Esophagus muscularis mucosa (tissue), 4 donors: ENCODE measurements around the gene CSNK2A1. TPM values are rescaled to one million over a fixed set of nuclear protein-coding genes. Genes with fewer than 3 reads are reported as not detected.

Experiments used
- DNase-seq: peaks from one replicate; pipeline ENCODE4 v3.0.0-alpha.2; 2017; ENCODE audit errors: extremely low spot score
- H3K27ac ChIP-seq, 4 donors: fragments of 200-600 bp; sonication (generic); replicated peaks in 1 of 4; 1 replicate in 3 of 4; 2 replicates in 1 of 4; pipeline ENCODE4 v1.5.1; 2016 to 2019; ENCODE audit warnings: mild to moderate bottlenecking in 1 of 4
- H3K27me3 ChIP-seq, 4 donors: fragments of 200-600 bp; sonication (generic); one replicate each; pipeline versions ENCODE4 v1.5.1 to v1.6.0; 2016 to 2019
- H3K36me3 ChIP-seq, 4 donors: fragments of 200-600 bp; sonication (generic); one replicate each; pipeline ENCODE4 v1.5.1; 2016 to 2019
- H3K4me1 ChIP-seq, 4 donors: fragments of 200-600 bp; sonication (generic); one replicate each; pipeline ENCODE4 v1.5.1; 2016 to 2019
- H3K4me3 ChIP-seq, 4 donors: fragments of 200-600 bp; sonication (generic); 1 replicate in 2 of 4; 2 replicates in 2 of 4; pipeline ENCODE4 v1.5.1; 2016 to 2019; ENCODE audit warnings: mild to moderate bottlenecking in 4 of 4, moderate library complexity in 1 of 4
- H3K9me3 ChIP-seq, 4 donors: fragments of 200-600 bp; sonication (generic); 1 replicate in 3 of 4; 2 replicates in 1 of 4; pipeline ENCODE4 v1.5.1; 2016 to 2019
- CTCF ChIP-seq, 3 experiments: fragments of 200-600 bp in 2 of 3; fragments of 450-650 bp in 1 of 3; sonication (generic) in 2 of 3; IDR thresholded peaks; one replicate each; pipeline ENCODE4 v1.5.1; 2017 to 2019; ENCODE audit warnings: antibody characterized with exemption in 3 of 3, mild to moderate bottlenecking in 2 of 3, moderate library complexity in 1 of 3
- EP300 ChIP-seq: sonication (generic); formaldehyde crosslinking; IDR thresholded peaks from one replicate; pipeline ENCODE4 v1.6.1; 2017; ENCODE audit warnings: antibody characterized with exemption
- POLR2A ChIP-seq: fragments of 450-650 bp; IDR thresholded peaks from one replicate; pipeline ENCODE4 v1.6.1; 2017; ENCODE audit warnings: antibody characterized with exemption, moderate library complexity, mild to moderate bottlenecking, low read depth
- POLR2AphosphoS5 ChIP-seq, 2 donors: sonication (generic); formaldehyde crosslinking; IDR thresholded peaks; one replicate each; pipeline ENCODE4 v1.6.1; 2017; ENCODE audit warnings: antibody characterized with exemption in 2 of 2
- WGBS: methylation state at CpG from one replicate; pipeline ENCODE4 v1.1.5; 2018; 5-methylcytosine and 5-hydroxymethylcytosine counted together
- intact Hi-C: fragments of 100-400 bp; cut with DNase I; formaldehyde crosslinking; loops from one replicate; pipeline ENCODE4 v1.15.1; 2023
- small RNA-seq, 3 donors: library from RNA; depleted of rRNA; stranded (forward); fragments of <200 nt; gene quantifications; one replicate each; pipeline ENCODE3, GENCODE V24; 2016
- total RNA-seq, 4 donors: library from RNA; depleted of rRNA; stranded (reverse); fragments of >200 nt; gene quantifications; one replicate each; pipeline versions ENCODE4 v1.1.0 to v1.2.1, GENCODE V29; 2016

The CSNK2A1 gene
- total RNA-seq, 4 donors from 2014 or later = 41.5 to 69.5 (median 53.6) TPM

- DNase-seq = no peak
- 87% methylated on average over 4 of the region's 4 CpGs for WGBS
- Histone ChIP-seq H3K27me3 (no peaks in the 10 kb centered on the region), H3K4me3 (no peak overlapping the region), H3K9me3 (no peaks in the 10 kb centered on the region), H3K4me1 (peaks cover 0 to 10% (median 0%) of the 10 kb centered on the region in 4 donors), H3K27ac (no peak overlapping the region), H3K36me3 (peaks cover 30 to 95% (median 84%) of the 10 kb centered on the region in 4 donors)
- TF ChIP-seq EP300 = no peak
- TF ChIP-seq POLR2A = no peak
- no peak for TF ChIP-seq POLR2AphosphoS5 (IDR thresholded peaks at IDR 0.05)
- no peak for TF ChIP-seq CTCF (IDR thresholded peaks at IDR 0.05)
- intact Hi-C loops = no loop called here
Observed at GRCh38 chr20:427401-427800, 116.2 kb downstream of the CSNK2A1 start.

GRCh38 chr20:426566-426965, 117.0 kb downstream of the CSNK2A1 start:
- intact Hi-C loops = no loop called here
- no peak for DNase-seq
- H3K36me3 ChIP-seq = peaks cover 32 to 95% (median 84%) of the 10 kb centered on the region in 4 donors

More at GRCh38 chr20:426566-426965, 117.0 kb downstream of the CSNK2A1 start:
- Histone ChIP-seq H3K27ac (no peak overlapping the region), H3K4me1 (peaks cover 0 to 6% (median 0%) of the 10 kb centered on the region in 4 donors), H3K9me3 (no peaks in the 10 kb centered on the region), H3K27me3 (no peaks in the 10 kb centered on the region), H3K4me3 (no peak overlapping the region)
- WGBS = 89% methylated on average over 2 of the region's 2 CpGs
- TF ChIP-seq POLR2AphosphoS5 (IDR thresholded peaks at IDR 0.05) (no peak), EP300 (no peak), CTCF (IDR thresholded peaks at IDR 0.05) (no peak), POLR2A (no peak)

Small RNAs within 50 kb of the gene (small RNA-seq; reads per million reads assigned to genes)
- gene RF00019 = 0 reads per million in 3 donors

Other genes starting within 250 kb of the CSNK2A1 start
- 10 to 100 TPM; 13.3 to 29.9 (median 19.7) TPM for gene ZCCHC3, start 246.2 kb downstream of the CSNK2A1 start, total RNA-seq
- gene SOX12, start 218.2 kb downstream of the CSNK2A1 start, total RNA-seq = 10 to 100 TPM in 1 of 4 donors, 1 to 10 TPM in 3; 3.5 to 14.4 (median 7.2) TPM
- 10 to 100 TPM; 20.8 to 72.8 (median 48.9) TPM for gene NRSN2, start 196.7 kb downstream of the CSNK2A1 start, total RNA-seq
- gene TRIB3, start 163.0 kb downstream of the CSNK2A1 start, total RNA-seq = 1 to 10 TPM in 3 of 4 donors, under 1 TPM in 1; 0.83 to 6.8 (median 4.0) TPM
- 10 to 100 TPM; 75.7 to 85.6 (median 80.7) TPM for gene RBCK1, start 135.5 kb downstream of the CSNK2A1 start, total RNA-seq
- 10 to 100 TPM; 34.9 to 47.7 (median 41.7) TPM for gene TBC1D20, start 81.3 kb downstream of the CSNK2A1 start, total RNA-seq
- 1 to 10 TPM; 2.3 to 5.7 (median 3.3) TPM for gene TCF15, start 66.5 kb upstream of the CSNK2A1 start, total RNA-seq
- 10 to 100 TPM; 37.0 to 58.2 (median 41.4) TPM for gene SRXN1, start 109.4 kb upstream of the CSNK2A1 start, total RNA-seq
- not detected for gene SCRT2, start 132.0 kb upstream of the CSNK2A1 start, total RNA-seq
- gene SLC52A3, start 224.7 kb upstream of the CSNK2A1 start, total RNA-seq = 1 to 10 TPM in 3 of 4 donors, not detected in 1; 1.5 to 2.2 (median 1.7) TPM